ENCODE data around the gene EMC7.

Gene EMC7

GRCh38 chr15:34038023-34038870, 63.4 kb downstream of the EMC7 start:
- DNase-seq, result peak; percentile 74 to 91 (median 83)

Data from suppressor macrophage treated with lipopolysaccharide for 1 hour (primary cell).